KMS-11 (cell line): ENCODE results near the gene PRDM16.

Experiments
- H2AFZ ChIP-seq: fragments of 200-600 bp; sonication (generic); 2 replicates; pipeline ENCODE4 v1.6.1; 2016; ENCODE audit warnings: antibody characterized with exemption, mixed run types, low read depth
- H3K27ac ChIP-seq: fragments of 200-600 bp; sonication (generic); 2 replicates; pipeline ENCODE4 v1.6.1; 2016; ENCODE audit warnings: mild to moderate bottlenecking, mixed run types
- H3K27me3 ChIP-seq: fragments of 200-600 bp; sonication (generic); 2 replicates; pipeline ENCODE4 v1.6.1; 2017; ENCODE audit warnings: mild to moderate bottlenecking, low read depth, mixed run types, moderate library complexity; ENCODE audit not compliant: insufficient read depth
- H3K36me3 ChIP-seq: fragments of 200-600 bp; sonication (generic); 2 replicates; pipeline ENCODE4 v1.6.1; 2017; ENCODE audit warnings: mild to moderate bottlenecking, mixed run types; ENCODE audit not compliant: insufficient read depth
- H3K4me1 ChIP-seq: fragments of 200-600 bp; sonication (generic); 2 replicates; pipeline ENCODE4 v1.6.1; 2016; ENCODE audit warnings: mild to moderate bottlenecking, low read depth, mixed run types; ENCODE audit not compliant: poor library complexity, severe bottlenecking
- H3K4me2 ChIP-seq: fragments of 200-600 bp; sonication (generic); 2 replicates; pipeline ENCODE4 v1.7.0; 2016; ENCODE audit warnings: mild to moderate bottlenecking, mixed run types
- H3K4me3 ChIP-seq: fragments of 200-600 bp; sonication (generic); IDR thresholded peaks from 2 replicates; pipeline ENCODE4 v1.6.1; 2017; ENCODE audit warnings: low read depth, low read length, mixed read lengths; ENCODE audit not compliant: insufficient read depth
- H3K79me2 ChIP-seq: fragments of 200-600 bp; sonication (generic); 2 replicates; pipeline ENCODE4 v1.6.1; 2016; ENCODE audit warnings: low read depth, mixed run types; ENCODE audit not compliant: insufficient read depth
- H3K9ac ChIP-seq: fragments of 200-600 bp; sonication (generic); 2 replicates; pipeline ENCODE4 v1.6.1; 2016; ENCODE audit warnings: mild to moderate bottlenecking, mixed run types
- H4K20me1 ChIP-seq: fragments of 200-600 bp; sonication (generic); 2 replicates; pipeline ENCODE4 v1.6.1; 2016; ENCODE audit warnings: mild to moderate bottlenecking, mixed run types; ENCODE audit not compliant: insufficient read depth
- CTCF ChIP-seq: fragments of 200-600 bp; sonication (generic); conservative IDR thresholded peaks from 2 replicates; pipeline ENCODE4 v1.6.1; 2017; ENCODE audit warnings: low read depth, mild to moderate bottlenecking, antibody characterized with exemption, low read length, moderate library complexity, mixed read lengths

PRDM16 gene

GRCh38 chr1:3219005-3219790 is 150.2 kb downstream of the PRDM16 start:
- H4K20me1 ChIP-seq, result no peaks in the 10 kb centered on the region
- H3K36me3 ChIP-seq, result no peaks in the 10 kb centered on the region
- no peak for TF ChIP-seq CTCF
- no peak overlapping the region for H3K9ac ChIP-seq
- no peaks in the 10 kb centered on the region for H3K4me1 ChIP-seq
- no peak overlapping the region for H3K4me2 ChIP-seq
- H2AFZ ChIP-seq, result no peak overlapping the region
- H3K79me2 ChIP-seq, result no peaks in the 10 kb centered on the region
- no peak overlapping the region for H3K4me3 ChIP-seq
- H3K27me3 ChIP-seq, result peaks cover 91% of the 10 kb centered on the region
- H3K27ac ChIP-seq, result no peak overlapping the region

- Histone ChIP-seq H3K27ac (no peak overlapping the region), H3K9ac (no peak overlapping the region), H2AFZ (no peak overlapping the region), H3K4me3 (no peak overlapping the region), H3K36me3 (no peaks in the 10 kb centered on the region), H3K4me1 (no peaks in the 10 kb centered on the region), H4K20me1 (no peaks in the 10 kb centered on the region), H3K27me3 (peaks cover 91% of the 10 kb centered on the region), H3K4me2 (no peak overlapping the region), H3K79me2 (no peaks in the 10 kb centered on the region)
- no peak for TF ChIP-seq CTCF
Observed at GRCh38 chr1:3219791-3220467, 150.9 kb downstream of the PRDM16 start.

GRCh38 chr1:3221112-3222041 is 152.4 kb downstream of the PRDM16 start:
- H3K27ac ChIP-seq, result no peak overlapping the region

More at GRCh38 chr1:3221112-3222041, 152.4 kb downstream of the PRDM16 start:
- Histone ChIP-seq H3K27me3 (peaks cover 90% of the 10 kb centered on the region), H3K36me3 (no peaks in the 10 kb centered on the region), H2AFZ (no peak overlapping the region), H3K79me2 (no peaks in the 10 kb centered on the region), H3K4me3 (no peak overlapping the region), H4K20me1 (no peaks in the 10 kb centered on the region), H3K4me1 (no peaks in the 10 kb centered on the region), H3K4me2 (no peak overlapping the region), H3K9ac (no peak overlapping the region)
- TF ChIP-seq CTCF, result no peak
